Activated gamma-delta T cell (primary cell): ENCODE data around the gene STUB1.

ENCODE experiments used
- DNase-seq: peaks from one replicate; lab custom pipeline; 2025; lab: John Stamatoyannopoulos, UW

Gene STUB1

DNA sequence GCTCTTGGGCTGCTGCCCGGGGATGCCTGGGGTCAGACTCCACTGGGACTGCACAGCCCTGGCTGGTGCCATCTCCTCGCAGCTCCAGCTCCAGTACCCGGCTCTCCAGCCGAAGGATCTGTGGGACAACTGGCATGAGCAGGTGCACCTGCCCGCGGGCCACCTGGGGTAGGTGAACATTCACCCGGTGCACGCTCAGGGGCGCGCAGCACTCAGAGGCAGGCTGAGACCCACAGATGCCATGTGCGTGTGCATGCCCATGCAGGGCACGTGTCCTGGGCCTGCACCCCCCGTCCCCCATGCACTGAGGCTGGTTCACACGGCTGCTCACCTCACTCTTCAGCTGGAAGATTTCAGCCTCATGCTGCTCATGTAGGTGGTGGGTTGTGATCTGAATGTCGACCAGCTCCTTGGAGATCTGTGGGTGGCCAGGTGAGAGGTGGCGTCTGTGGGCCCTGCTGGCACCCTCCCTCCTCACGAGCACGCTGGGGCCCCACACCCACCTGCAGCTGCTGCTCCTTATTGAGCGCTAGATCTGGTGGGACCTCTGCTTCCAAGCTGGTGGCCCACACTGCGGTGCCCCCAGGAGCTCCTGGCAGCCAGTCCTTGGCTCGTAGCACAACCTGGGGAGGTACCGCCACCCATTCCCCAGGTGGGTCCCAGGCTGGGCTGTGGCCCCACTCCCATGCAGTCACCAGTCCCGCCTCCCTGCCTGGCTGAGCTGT lies 45.4 kb downstream of the STUB1 start:
- no peak for DNase-seq

DNA sequence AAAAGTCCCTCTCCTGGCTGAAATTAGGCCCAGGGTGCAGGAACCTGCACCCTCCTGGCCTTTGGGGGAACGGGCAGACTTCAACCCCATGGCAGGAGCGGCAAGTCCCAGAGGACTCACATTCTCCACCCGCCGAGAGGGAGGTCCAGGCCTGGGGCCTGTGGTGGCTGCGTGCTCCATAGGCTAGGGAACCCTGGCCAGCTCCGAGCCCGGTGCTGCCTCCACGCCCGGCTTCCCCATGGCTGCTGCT lies 45.9 kb downstream of the STUB1 start:
- no peak for DNase-seq

DNA sequence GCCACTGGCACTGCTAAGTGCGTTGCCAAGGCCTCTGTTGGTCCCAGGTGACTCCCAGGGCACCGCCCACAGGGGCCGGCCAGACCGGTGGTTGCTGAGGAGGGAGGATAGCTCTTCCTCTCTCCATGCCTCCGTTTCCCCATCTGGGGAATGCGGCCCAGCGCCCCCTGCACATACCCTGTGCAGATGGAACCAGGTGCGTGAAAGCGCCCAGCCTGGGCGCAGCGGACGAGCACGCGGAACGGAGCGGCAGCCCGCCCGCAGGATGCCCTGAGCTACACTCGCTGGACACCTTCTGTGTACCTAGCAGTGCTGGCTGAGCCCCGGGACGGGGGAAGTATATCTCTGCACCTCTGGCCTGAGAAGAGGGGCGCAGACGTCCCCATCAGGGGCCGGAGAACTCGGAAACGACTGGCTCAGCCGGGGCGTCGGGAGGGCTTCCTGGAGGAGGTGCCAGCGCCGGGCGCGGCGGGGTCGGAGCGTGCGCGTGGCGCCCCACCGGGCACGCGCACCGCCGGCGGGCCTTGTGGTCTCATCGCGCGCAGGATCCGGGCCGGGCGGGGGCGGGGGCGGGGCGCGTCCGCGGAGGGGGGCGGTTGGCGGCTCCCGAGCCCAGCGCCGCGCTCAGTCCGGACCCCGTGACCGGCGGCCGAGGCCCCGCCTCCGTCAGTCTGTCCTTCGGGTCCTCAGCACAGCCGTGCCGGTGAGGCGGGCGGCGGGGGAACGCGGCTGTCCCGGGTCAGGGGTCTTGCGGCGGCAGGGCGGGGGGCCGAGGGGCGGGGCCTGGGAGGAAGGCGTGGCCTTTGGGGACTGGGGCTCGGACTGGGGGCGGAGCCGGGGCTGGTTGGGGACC lies 46.5 kb downstream of the STUB1 start, which contains the start of the genes CCDC78 and HAGHL:
TSS of gene CCDC78 (minus strand) at position 6 of the 853 bp plus-strand sequence. CDS start 76 bp downstream, outside the sequence.
TSS of gene HAGHL (plus strand) at position 669 of the 853 bp plus-strand sequence. CDS start 404 bp downstream, outside the sequence.
- DNase-seq = peak; percentile 65

DNA sequence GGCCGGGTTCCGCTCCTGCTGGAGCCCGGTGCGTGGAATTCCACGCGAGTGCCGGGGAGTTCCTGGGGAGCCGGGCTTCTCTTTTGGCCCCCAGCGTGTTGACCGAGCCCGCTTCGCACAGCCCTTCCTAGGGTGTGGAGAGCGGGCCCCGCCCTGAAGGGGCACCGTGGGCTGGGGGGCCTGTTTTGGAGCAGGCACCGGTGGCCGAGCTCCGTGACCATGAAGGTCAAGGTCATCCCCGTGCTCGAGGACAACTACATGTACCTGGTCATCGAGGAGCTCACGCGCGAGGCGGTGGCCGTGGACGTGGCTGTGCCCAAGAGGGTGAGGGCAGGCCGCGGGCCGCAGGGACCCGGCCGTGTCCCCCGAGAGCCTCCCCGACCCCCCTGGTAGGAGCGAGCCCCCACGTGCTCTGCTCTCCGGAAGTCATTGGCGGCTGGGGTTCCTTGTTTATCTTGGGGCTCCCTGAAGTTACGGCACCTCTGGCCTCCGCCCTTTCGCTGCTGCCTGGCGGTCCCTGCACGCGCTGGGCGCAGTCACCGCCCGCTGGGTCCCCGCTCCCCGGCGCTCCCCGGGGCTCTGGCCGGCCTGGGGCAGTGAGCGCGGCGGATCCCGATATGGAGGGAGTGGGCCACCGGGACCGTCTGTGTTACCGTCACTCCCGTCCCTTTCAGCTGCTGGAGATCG lies 47.2 kb downstream of the STUB1 start:
- DNase-seq = no peak

DNA sequence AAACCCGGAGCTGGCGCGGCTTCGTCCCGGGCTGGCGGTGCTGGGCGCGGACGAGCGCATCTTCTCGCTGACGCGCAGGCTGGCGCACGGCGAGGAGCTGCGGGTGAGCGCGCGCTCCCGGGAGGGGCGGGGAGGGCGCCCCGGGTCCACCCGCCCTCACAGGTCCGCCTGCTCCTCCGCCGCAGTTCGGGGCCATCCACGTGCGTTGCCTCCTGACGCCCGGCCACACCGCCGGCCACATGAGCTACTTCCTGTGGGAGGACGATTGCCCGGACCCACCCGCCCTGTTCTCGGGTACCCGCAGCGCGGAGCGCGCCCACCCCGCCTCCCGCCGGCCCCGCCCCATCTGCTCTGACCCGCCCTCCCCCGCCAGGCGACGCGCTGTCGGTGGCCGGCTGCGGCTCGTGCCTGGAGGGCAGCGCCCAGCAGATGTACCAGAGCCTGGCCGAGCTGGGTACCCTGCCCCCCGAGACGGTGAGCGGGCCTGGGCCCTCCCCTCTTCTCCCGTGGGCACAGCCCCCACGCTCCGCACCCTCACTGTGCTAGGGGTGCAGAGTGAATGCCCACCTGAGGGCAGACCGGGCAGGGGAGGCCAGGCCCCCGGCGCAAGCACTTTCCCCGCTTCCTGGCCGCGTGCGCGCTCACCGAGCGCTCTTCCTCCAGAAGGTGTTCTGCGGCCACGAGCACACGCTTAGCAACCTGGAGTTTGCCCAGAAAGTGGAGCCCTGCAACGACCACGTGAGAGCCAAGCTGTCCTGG lies 48.1 kb downstream of the STUB1 start:
- peak; percentile 67 for DNase-seq

DNA sequence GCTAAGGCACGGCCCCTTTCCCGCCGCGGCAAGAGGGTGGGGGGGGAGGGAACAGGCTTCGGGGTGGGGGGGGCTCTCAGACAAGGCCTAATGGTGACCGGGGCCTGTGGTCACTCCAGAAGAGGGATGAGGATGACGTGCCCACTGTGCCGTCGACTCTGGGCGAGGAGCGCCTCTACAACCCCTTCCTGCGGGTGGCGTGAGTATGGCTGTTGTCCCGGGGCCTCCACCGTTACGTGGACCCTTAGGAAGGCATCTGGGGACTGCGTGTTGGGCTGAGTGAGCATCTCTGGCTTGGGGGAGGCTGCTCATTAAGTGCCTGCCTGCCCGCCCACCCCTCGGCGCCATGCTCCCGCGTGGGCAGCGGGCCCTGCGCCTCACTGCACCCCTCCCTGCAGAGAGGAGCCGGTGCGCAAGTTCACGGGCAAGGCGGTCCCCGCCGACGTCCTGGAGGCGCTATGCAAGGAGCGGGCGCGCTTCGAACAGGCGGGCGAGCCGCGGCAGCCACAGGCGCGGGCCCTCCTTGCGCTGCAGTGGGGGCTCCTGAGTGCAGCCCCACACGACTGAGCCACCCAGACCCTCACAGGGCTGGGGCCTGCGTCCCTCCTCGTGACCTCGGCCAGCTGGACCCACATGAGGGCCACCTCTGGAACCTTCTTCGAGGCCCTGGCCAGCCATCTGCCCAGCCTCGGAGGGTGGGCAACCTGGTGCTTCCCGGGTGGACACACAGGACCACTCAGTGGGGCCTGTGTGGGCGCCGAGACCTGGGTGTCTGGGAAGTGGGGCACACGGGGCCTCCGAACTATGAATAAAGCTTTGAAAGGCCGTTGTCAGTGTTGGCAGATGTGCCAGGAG lies 48.9 kb downstream of the STUB1 start:
- no peak for DNase-seq

DNA sequence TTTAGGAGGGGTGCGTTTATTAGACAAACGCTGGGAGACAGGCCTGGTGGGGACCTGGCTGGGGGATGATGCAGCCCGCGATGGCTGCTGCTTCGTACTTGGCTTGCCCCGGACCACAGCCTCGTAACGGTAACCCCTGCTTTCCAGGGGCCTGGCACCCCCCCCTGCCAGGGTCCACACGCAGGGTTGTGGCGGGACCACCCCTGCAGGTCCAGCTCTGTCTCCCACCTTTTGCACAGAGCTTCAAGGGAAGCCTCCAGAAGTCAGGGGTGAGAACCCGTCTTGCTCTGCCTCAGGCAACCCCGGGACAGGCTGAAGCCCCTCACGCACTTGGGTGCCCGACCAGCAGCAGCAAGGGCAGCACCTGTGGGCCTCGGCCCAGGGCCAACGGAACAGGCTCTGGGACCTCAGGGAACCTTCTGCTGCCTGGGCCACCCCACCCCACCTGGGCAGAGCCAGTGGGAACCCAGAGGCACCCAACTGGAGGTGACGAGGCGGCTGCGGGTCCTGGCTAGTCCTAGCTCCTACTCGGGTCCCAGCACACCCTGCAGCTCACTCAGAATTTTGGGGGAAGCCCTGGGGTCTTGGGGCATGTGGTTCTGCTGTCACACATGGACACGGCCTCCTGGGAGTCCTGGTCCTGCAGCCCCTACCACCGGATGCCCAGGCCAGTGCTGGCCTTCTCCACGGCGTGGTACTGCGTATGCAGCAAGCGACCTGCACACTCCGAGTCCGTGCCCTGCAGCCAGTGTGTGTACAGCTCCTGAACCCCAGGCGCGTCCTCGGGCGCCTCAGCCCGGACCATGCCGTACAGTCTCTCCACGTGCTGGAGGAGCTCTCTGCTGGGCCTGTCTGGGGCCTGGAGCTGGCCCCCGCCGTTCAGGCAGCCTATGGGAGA lies 49.8 kb downstream of the STUB1 start:
- no peak for DNase-seq

DNA sequence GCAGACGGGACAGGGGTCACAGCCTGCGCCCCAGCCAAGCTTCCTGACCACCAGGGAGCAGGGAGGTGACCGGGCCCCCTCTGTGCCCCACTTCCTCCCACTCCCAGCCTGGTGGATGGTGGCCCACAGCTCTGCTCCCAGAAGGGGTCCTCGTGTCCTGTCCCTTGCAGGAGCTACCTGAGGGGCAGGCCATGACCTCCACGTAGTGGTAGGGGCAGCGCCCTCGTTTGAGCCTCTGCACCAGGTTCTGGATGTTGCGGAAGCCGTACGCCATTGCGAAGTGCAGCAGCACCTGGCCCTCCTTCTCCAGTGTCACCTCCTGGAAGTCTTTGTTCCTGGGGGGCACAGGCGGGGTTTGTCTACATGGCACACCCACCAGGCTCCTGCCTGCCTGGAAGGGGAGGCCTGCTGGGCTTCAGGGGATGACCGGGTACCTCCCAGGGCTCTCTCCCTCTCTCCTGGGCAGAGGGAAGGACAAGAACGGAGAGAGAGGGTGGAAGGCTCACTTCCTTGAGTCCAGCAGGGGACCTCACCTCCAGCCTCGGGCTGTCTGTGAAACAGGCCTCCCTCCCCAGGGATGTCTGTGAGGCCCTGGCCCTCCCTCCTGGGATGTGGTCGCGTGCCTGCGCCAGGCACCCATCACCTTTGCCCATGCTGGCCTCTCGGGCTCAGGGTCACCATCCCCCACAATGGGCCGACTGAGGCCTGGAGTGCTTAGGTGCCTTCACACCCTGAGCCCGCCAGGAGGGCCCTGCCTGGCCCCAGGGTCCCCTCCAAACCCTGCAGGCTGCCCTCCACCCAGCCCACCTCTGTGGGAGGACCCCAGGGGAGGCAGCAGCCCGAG lies 50.7 kb downstream of the STUB1 start:
- no peak for DNase-seq

DNA sequence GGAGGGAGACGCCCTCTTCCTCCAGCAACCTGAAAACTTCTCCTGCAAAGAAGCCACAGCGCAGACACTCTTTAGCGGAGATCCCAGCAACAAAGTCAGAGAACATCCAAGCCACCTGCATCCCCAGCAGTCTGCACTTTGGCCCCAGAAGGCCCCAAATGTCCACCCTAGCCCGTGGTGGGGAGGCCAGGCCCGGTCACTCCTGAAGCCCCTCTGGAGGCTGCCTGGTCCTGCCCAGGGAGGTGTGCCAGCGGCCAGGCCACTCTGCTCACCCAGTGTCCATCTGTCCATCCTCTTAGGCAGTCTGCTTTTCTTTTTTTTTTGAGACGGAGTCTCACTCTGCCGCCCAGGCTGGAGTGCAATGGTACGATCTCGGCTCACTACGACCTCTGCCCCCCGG lies 52.1 kb downstream of the STUB1 start:
- no peak for DNase-seq
